ENCODE measurements around the gene NOXO1. TPM values are rescaled to one million over a fixed set of nuclear protein-coding genes. Genes with fewer than 3 reads are reported as not detected.

The NOXO1 gene
- total and polyA plus RNA-seq, 9 of the 15 experiments (the other 6 are each of a cell fraction or from before 2014, with no cell fraction given), result not detected

- TF ChIP-seq ZNF239 (CRISPR knock-in tag; IDR thresholded peaks at IDR 0.05) (no peak), TSHZ1 (CRISPR knock-in tag; IDR thresholded peaks at IDR 0.05) (no peak), MXD1 (CRISPR knock-in tag; IDR thresholded peaks at IDR 0.05; ENCODE audit: borderline replicate concordance, poor library complexity, severe bottlenecking) (no peak), BHLHE40 (IDR thresholded peaks at IDR 0.05; ENCODE audit: low read length) (no peak), KLF10 (CRISPR knock-in tag; IDR thresholded peaks at IDR 0.05) (no peak), CBX8 (IDR thresholded peaks at IDR 0.05; ENCODE audit: borderline replicate concordance, extremely low read depth, low read depth, low read length, poor library complexity, severe bottlenecking) (no peak), MITF (IDR thresholded peaks at IDR 0.05) (no peak)
Observed at GRCh38 chr16:1933097-1933661, 48.1 kb downstream of the NOXO1 start (continued).

All from K562 (cell line).